ENCODE measurements around the gene GAB3.

GRCh38 chrX:154658957-154659356 lies 91.9 kb downstream of the GAB3 start:
- TF ChIP-seq CTCF (conservative IDR thresholded peaks at IDR 0.05 in 1 of 2, IDR thresholded peaks at IDR 0.05 in 1 of 2; ENCODE audit: low read depth in 1 of 2, low read length in 2 of 2) = no peak
- no peak for TF ChIP-seq EZH2 (IDR thresholded peaks at IDR 0.05; ENCODE audit: low read length, missing control alignments)

Measured in fibroblast of lung (primary cell).